Endothelial cell of umbilical vein (primary cell): ENCODE measurements around the gene VPS16. TPM values are rescaled to one million over a fixed set of nuclear protein-coding genes. Genes with fewer than 3 reads are reported as not detected.

Source experiments
- BruUV-seq: library from RNA; stranded (reverse); fragments of 400-500 nt; replicated peaks from 2 replicates; lab custom pipeline; 2021; lab: Mats Ljungman, UMichigan
- CTCF ChIA-PET: fragments of 300-600, 350-600 bp; sonication (Branson Sonifier 250); formaldehyde crosslinking; loops from one replicate; lab custom pipeline; 2021; ENCODE audit warnings: antibody characterized with exemption, inconsistent platforms; lab: Charles Lee
- POLR2A ChIA-PET: fragments of 300-600, 350-600 bp; sonication (Branson Sonifier 250); formaldehyde crosslinking; loops from one replicate; lab custom pipeline; 2021; ENCODE audit warnings: antibody characterized with exemption, inconsistent platforms; lab: Charles Lee
- DNase-seq: peaks from one replicate; pipeline ENCODE4 v3.0.0-alpha.2; 2011; ENCODE audit warnings: low read depth, low spot score
- FAIRE-seq: peaks from 2 replicates; lab custom pipeline; 2011; peaks lifted over from hg19 to GRCh38; lab: Jason Lieb, UNC
- H2AFZ ChIP-seq: 2 replicates; pipeline ENCODE4 v1.6.0; 2012; ENCODE audit warnings: low read depth, low read length, control low read depth, inconsistent platforms
- H3K27ac ChIP-seq: 2 replicates; pipeline ENCODE4 v1.5.1; 2011; ENCODE audit warnings: low read depth, mild to moderate bottlenecking, control low read depth, low read length, moderate library complexity; ENCODE audit not compliant: insufficient read depth
- H3K27me3 ChIP-seq, 2 experiments: 2 replicates each; pipeline versions ENCODE4 v1.6.0 to v1.6.1; 2011; ENCODE audit warnings: low read length in 2 of 2, mixed read lengths in 1 of 2; ENCODE audit not compliant: control insufficient read depth in 2 of 2, insufficient read depth in 2 of 2
- H3K36me3 ChIP-seq, 2 experiments: 2 replicates in 1 of 2; 3 replicates in 1 of 2; pipeline ENCODE4 v1.5.1; 2011; ENCODE audit warnings: low read length in 2 of 2, mild to moderate bottlenecking in 1 of 2, moderate library complexity in 1 of 2; ENCODE audit not compliant: control insufficient read depth in 2 of 2, insufficient read depth in 2 of 2; ENCODE audit errors: extremely low read depth in 1 of 2
- H3K4me1 ChIP-seq: 3 replicates; pipeline ENCODE4 v1.5.1; 2011; ENCODE audit warnings: mild to moderate bottlenecking, low read length; ENCODE audit not compliant: control insufficient read depth, insufficient read depth; ENCODE audit errors: extremely low read depth
- H3K4me2 ChIP-seq: 2 replicates; pipeline ENCODE4 v1.6.1; 2011; ENCODE audit warnings: low read length, control low read depth, mixed read lengths; ENCODE audit not compliant: insufficient read depth
- H3K4me3 ChIP-seq, 3 experiments: fragments of 200-600 bp in 1 of 3; sonication (generic), shearing (Covaris generic) in 1 of 3; replicated peaks in 1 of 3; 2 replicates each; pipeline ENCODE4 v1.5.1; 2011 to 2016; ENCODE audit warnings: control low read depth in 3 of 3, low read length in 3 of 3, mild to moderate bottlenecking in 2 of 3, inconsistent platforms in 1 of 3, low read depth in 1 of 3, moderate library complexity in 1 of 3; ENCODE audit not compliant: insufficient read depth in 1 of 3
- H3K79me2 ChIP-seq: 2 replicates; pipeline ENCODE4 v1.6.0; 2012; ENCODE audit warnings: low read length, inconsistent platforms; ENCODE audit not compliant: control insufficient read depth, insufficient read depth
- H3K9ac ChIP-seq: replicated peaks from 2 replicates; pipeline ENCODE3; 2011; ENCODE audit warnings: low read length, control low read depth; ENCODE audit not compliant: insufficient read depth; ENCODE audit errors: extremely low read depth
- H3K9me1 ChIP-seq: replicated peaks from 3 replicates; pipeline ENCODE4 v1.6.0; 2011; ENCODE audit warnings: mild to moderate bottlenecking, low read length; ENCODE audit not compliant: control insufficient read depth, insufficient read depth; ENCODE audit errors: extremely low read depth
- H3K9me3 ChIP-seq: replicated peaks from 2 replicates; pipeline ENCODE4 v1.5.1; 2012; ENCODE audit warnings: low read length, inconsistent platforms; ENCODE audit not compliant: control insufficient read depth, insufficient read depth
- H4K20me1 ChIP-seq: replicated peaks from 2 replicates; pipeline ENCODE3; 2011; ENCODE audit warnings: mild to moderate bottlenecking, low read length; ENCODE audit not compliant: control insufficient read depth, insufficient read depth; ENCODE audit errors: extremely low read depth
- EZH2 ChIP-seq: IDR thresholded peaks from 2 replicates; pipeline ENCODE4 v1.6.1; 2012; ENCODE audit warnings: borderline replicate concordance, low read depth, mild to moderate bottlenecking, moderate library complexity, low read length, inconsistent platforms; ENCODE audit not compliant: severe bottlenecking
- FOS ChIP-seq: IDR thresholded peaks from 2 replicates; pipeline ENCODE4 v1.6.1; 2011; ENCODE audit warnings: mild to moderate bottlenecking, low read length, moderate library complexity, borderline replicate concordance; ENCODE audit not compliant: insufficient read depth
- GATA2 ChIP-seq: IDR thresholded peaks from 2 replicates; pipeline ENCODE4 v1.7.0; 2011; ENCODE audit warnings: low read depth, mild to moderate bottlenecking, moderate library complexity, mixed read lengths, low read length; ENCODE audit not compliant: insufficient read length, insufficient read depth
- JUN ChIP-seq: IDR thresholded peaks from 2 replicates; pipeline ENCODE4 v1.6.1; 2011; ENCODE audit warnings: borderline replicate concordance, low read depth; ENCODE audit not compliant: insufficient read length, insufficient read depth
- MAX ChIP-seq: IDR thresholded peaks from 2 replicates; pipeline ENCODE4 v1.6.1; 2011; ENCODE audit not compliant: insufficient read depth, insufficient read length
- MYC ChIP-seq: IDR thresholded peaks from one replicate; pipeline ENCODE4 v1.6.1; 2011; ENCODE audit warnings: mild to moderate bottlenecking, low read depth, low read length
- POLR2A ChIP-seq: IDR thresholded peaks from 2 replicates; pipeline ENCODE4 v1.6.1; 2012; ENCODE audit warnings: low read depth, mild to moderate bottlenecking, control low read depth, low read length
- POLR2AphosphoS5 ChIP-seq: IDR thresholded peaks from 2 replicates; pipeline ENCODE4 v1.6.1; 2012; ENCODE audit warnings: low read depth, mild to moderate bottlenecking, control low read depth, low read length, moderate library complexity; ENCODE audit not compliant: insufficient read depth
- dilution Hi-C: fragments of 300-500 bp; cut with MboI; formaldehyde crosslinking; loops from one replicate; pipeline ENCODE4 v1.15.0; 2019; ENCODE audit warnings: low sequenced_read_pairs; ENCODE audit not compliant: extremely low pct_ligation_motif_present
- intact Hi-C: fragments of 100-400 bp; cut with micrococcal nuclease; formaldehyde crosslinking; loops from one replicate; pipeline ENCODE4 v1.10.0; 2022
- polyA plus RNA-seq, 4 experiments: library from polyadenylated mRNA; depleted of rRNA in 3 of 4; stranded (reverse) in 3 of 4; unstranded in 1 of 4; fragments of >200 nt; gene quantifications; 2 replicates each; pipeline versions ENCODE4 v1.2.1 to v1.2.3, GENCODE V29; 2011 to 2012; ENCODE audit warnings: missing spikeins in 1 of 4
- total RNA-seq: library from RNA; stranded (reverse); gene quantifications from 2 replicates; pipeline ENCODE4 v1.2.3, GENCODE V29; 2021
- TF ChIP-seq, protein P1 (sequence below), 2 donors: IDR thresholded peaks; 1 replicate in 1 of 2; 2 replicates in 1 of 2; pipeline ENCODE4 v1.5.1; 2011; ENCODE audit warnings: low read length in 2 of 2, mild to moderate bottlenecking in 2 of 2, moderate library complexity in 2 of 2, control low read depth in 1 of 2, inconsistent platforms in 1 of 2, low read depth in 1 of 2; ENCODE audit not compliant: insufficient read depth in 1 of 2; ENCODE audit errors: extremely low read depth in 1 of 2

Gene VPS16
- total and polyA plus RNA-seq, 2 donors (not counting 3 experiments of a cell fraction or from before 2014, with no cell fraction given) = 37.6 to 42.3 TPM

DNA sequence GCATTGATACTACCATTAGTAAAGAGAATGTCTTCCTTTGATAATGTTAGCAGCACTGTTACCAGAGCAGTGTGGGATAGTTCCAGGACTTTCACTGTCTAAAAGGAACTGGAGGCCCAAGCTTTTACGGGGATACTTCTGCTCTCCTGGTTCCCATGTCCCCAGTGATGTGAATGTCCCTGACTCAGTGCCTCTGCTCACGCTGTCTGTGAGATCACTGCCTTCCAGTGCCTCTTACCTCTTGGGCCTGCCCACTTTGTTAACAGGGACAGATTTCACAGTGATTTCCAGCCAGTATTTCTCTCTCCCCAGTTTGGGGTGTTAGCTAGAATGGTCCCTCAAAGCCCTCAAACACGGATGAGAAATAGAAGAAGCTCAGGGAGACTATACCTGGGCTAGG is 47.2 kb downstream of the VPS16 start:
- Histone ChIP-seq H3K9me3 (no peaks in the 10 kb centered on the region), H4K20me1 (peaks cover 2% of the 10 kb centered on the region), H3K9ac (no peak overlapping the region), H3K9me1 (no peaks in the 10 kb centered on the region), H3K4me1 (peaks cover 12% of the 10 kb centered on the region), H3K36me3 (no peaks in the 10 kb centered on the region), H3K79me2 (peaks cover 72% of the 10 kb centered on the region), H3K4me2 (no peak overlapping the region), H3K27ac (no peak overlapping the region), H3K27me3 (no peaks in the 10 kb centered on the region), H2AFZ (no peak overlapping the region), H3K4me3 (no peak overlapping the region)
- intact Hi-C loops (no loop called here), dilution Hi-C loops (no loop called here)
- FAIRE-seq (no peak), DNase-seq (no peak)
- BruUV-seq = no TSS peak
- ChIA-PET CTCF (interaction anchor here (1.5 kb wide), 1 partner anchor 9 kb away, joined by 5 read pairs; no protein-coding TSS in a partner anchor), POLR2A (no interaction called here)
- TF ChIP-seq MAX (no peak), MYC (no peak), POLR2AphosphoS5 (no peak), GATA2 (no peak), JUN (no peak), POLR2A (no peak), FOS (no peak), EZH2 (no peak)
- TF ChIP-seq, protein P1, sequence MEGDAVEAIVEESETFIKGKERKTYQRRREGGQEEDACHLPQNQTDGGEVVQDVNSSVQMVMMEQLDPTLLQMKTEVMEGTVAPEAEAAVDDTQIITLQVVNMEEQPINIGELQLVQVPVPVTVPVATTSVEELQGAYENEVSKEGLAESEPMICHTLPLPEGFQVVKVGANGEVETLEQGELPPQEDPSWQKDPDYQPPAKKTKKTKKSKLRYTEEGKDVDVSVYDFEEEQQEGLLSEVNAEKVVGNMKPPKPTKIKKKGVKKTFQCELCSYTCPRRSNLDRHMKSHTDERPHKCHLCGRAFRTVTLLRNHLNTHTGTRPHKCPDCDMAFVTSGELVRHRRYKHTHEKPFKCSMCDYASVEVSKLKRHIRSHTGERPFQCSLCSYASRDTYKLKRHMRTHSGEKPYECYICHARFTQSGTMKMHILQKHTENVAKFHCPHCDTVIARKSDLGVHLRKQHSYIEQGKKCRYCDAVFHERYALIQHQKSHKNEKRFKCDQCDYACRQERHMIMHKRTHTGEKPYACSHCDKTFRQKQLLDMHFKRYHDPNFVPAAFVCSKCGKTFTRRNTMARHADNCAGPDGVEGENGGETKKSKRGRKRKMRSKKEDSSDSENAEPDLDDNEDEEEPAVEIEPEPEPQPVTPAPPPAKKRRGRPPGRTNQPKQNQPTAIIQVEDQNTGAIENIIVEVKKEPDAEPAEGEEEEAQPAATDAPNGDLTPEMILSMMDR (IDR thresholded peaks at IDR 0.05; ENCODE audit: extremely low read depth in 1 of 2, insufficient read depth in 1 of 2, low read depth in 1 of 2, low read length in 2 of 2) = no peak
